H1 (cell line): ENCODE measurements around the gene DHCR7. TPM values are rescaled to one million over a fixed set of nuclear protein-coding genes. Genes with fewer than 3 reads are reported as not detected.

Experiments
- CTCF ChIA-PET: fragments of 300-600 bp; sonication (Branson Sonifier 250); formaldehyde crosslinking; loops from one replicate; lab custom pipeline; 2021; ENCODE audit not compliant: partially characterized antibody; lab: Charles Lee
- POLR2A ChIA-PET: fragments of 300-600 bp; sonication (Branson Sonifier 250); formaldehyde crosslinking; loops from one replicate; lab custom pipeline; 2021; ENCODE audit warnings: inconsistent platforms; ENCODE audit not compliant: partially characterized antibody; lab: Charles Lee
- DNase-seq, 2 experiments: peaks; one replicate each; pipeline versions ENCODE4 v3.0.0 to v3.0.0-alpha.2; 2010 to 2022; ENCODE audit warnings: low spot score in 2 of 2, low read depth in 1 of 2, mixed read lengths in 1 of 2
- FAIRE-seq: peaks from 2 replicates; lab custom pipeline; 2011; peaks lifted over from hg19 to GRCh38; lab: Jason Lieb, UNC
- H2AFZ ChIP-seq: 2 replicates; pipeline ENCODE4 v1.8.1; 2012; ENCODE audit warnings: low read length, inconsistent platforms
- H2AK5ac ChIP-seq: 2 replicates; pipeline ENCODE4 v1.6.1; 2013; ENCODE audit warnings: low read depth, low read length
- H2BK120ac ChIP-seq: replicated peaks from 2 replicates; pipeline ENCODE3; 2013; ENCODE audit warnings: low read depth, low read length, inconsistent platforms
- H2BK12ac ChIP-seq: 2 replicates; pipeline ENCODE4 v1.6.1; 2013; ENCODE audit warnings: low read depth, low read length
- H2BK15ac ChIP-seq: 2 replicates; pipeline ENCODE4 v1.6.1; 2013; ENCODE audit warnings: low read length
- H2BK20ac ChIP-seq: 2 replicates; pipeline ENCODE4 v1.6.1; 2013; ENCODE audit warnings: low read length
- H2BK5ac ChIP-seq: 2 replicates; pipeline ENCODE4 v1.6.1; 2013; ENCODE audit warnings: low read depth, low read length
- H3K14ac ChIP-seq: 2 replicates; pipeline ENCODE4 v1.6.1; 2013; ENCODE audit warnings: inconsistent platforms; ENCODE audit not compliant: insufficient read length
- H3K18ac ChIP-seq: 2 replicates; pipeline ENCODE4 v1.6.1; 2013; ENCODE audit warnings: low read length; ENCODE audit errors: extremely low read depth
- H3K23ac ChIP-seq: 2 replicates; pipeline ENCODE4 v1.6.1; 2013; ENCODE audit warnings: inconsistent platforms; ENCODE audit not compliant: insufficient read length
- H3K23me2 ChIP-seq: 2 replicates; pipeline ENCODE4 v1.6.1; 2013; ENCODE audit warnings: low read depth, low read length
- H3K27ac ChIP-seq: 2 replicates; pipeline ENCODE4 v1.6.1; 2011; ENCODE audit warnings: low read depth, low read length, inconsistent platforms
- H3K27me3 ChIP-seq, 4 experiments: replicated peaks in 1 of 4; 1 replicate in 1 of 4; 2 replicates in 3 of 4; pipeline versions ENCODE4 v1.6.1 to v1.8.1; 2011 to 2013; ENCODE audit warnings: low read length in 3 of 4, mild to moderate bottlenecking in 3 of 4, inconsistent platforms in 2 of 4, mixed read lengths in 2 of 4, moderate library complexity in 1 of 4; ENCODE audit not compliant: control insufficient read depth in 3 of 4, insufficient read depth in 3 of 4; ENCODE audit errors: extremely low read depth in 1 of 4
- H3K36me3 ChIP-seq, 4 experiments: 2 replicates each; pipeline versions ENCODE4 v1.6.1 to v1.8.1; 2011 to 2013; ENCODE audit warnings: mild to moderate bottlenecking in 4 of 4, low read length in 3 of 4, moderate library complexity in 2 of 4, control low read depth in 1 of 4, inconsistent platforms in 1 of 4; ENCODE audit not compliant: insufficient read depth in 4 of 4, control insufficient read depth in 2 of 4
- H3K4ac ChIP-seq: replicated peaks from 2 replicates; pipeline ENCODE3; 2013; ENCODE audit warnings: low read length, low read depth, mixed read lengths, inconsistent platforms; ENCODE audit not compliant: insufficient read length
- H3K4me1 ChIP-seq, 4 experiments: replicated peaks in 1 of 4; 1 replicate in 1 of 4; 2 replicates in 3 of 4; pipeline versions ENCODE4 v1.6.1 to v1.8.1; 2011 to 2013; ENCODE audit warnings: low read length in 3 of 4, inconsistent platforms in 2 of 4, mixed read lengths in 1 of 4; ENCODE audit not compliant: insufficient read depth in 4 of 4, control insufficient read depth in 3 of 4
- H3K4me2 ChIP-seq, 2 experiments: 2 replicates each; pipeline versions ENCODE4 v1.6.1 to v1.8.1; 2011 to 2013; ENCODE audit warnings: low read depth in 2 of 2, low read length in 2 of 2, control low read depth in 1 of 2, inconsistent platforms in 1 of 2, mild to moderate bottlenecking in 1 of 2; ENCODE audit not compliant: insufficient read depth in 1 of 2
- H3K4me3 ChIP-seq, 4 experiments: fragments of 200-600, 300-600 bp in 1 of 4; sonication (generic), shearing (Covaris generic), sonication (Bioruptor Twin) in 1 of 4; 2 replicates each; pipeline versions ENCODE4 v1.5.1 to v1.8.1; 2011 to 2016; ENCODE audit warnings: low read length in 4 of 4, low read depth in 3 of 4, control low read depth in 2 of 4, inconsistent platforms in 2 of 4, mild to moderate bottlenecking in 2 of 4, mixed read lengths in 1 of 4, moderate library complexity in 1 of 4; ENCODE audit not compliant: insufficient read depth in 2 of 4; ENCODE audit errors: extremely low read depth in 1 of 4
- H3K56ac ChIP-seq: replicated peaks from 2 replicates; pipeline ENCODE3; 2013; ENCODE audit warnings: low read depth, mild to moderate bottlenecking, mixed read lengths, low read length, inconsistent platforms; ENCODE audit not compliant: insufficient read length
- H3K79me1 ChIP-seq: 2 replicates; pipeline ENCODE4 v1.6.1; 2013; ENCODE audit warnings: low read depth, low read length, control low read depth
- H3K79me2 ChIP-seq, 2 experiments: 2 replicates each; pipeline versions ENCODE4 v1.6.1 to v1.8.1; 2012 to 2013; ENCODE audit warnings: low read length in 2 of 2, mild to moderate bottlenecking in 2 of 2, inconsistent platforms in 1 of 2; ENCODE audit not compliant: insufficient read depth in 2 of 2, control insufficient read depth in 1 of 2
- H3K9ac ChIP-seq, 4 experiments: replicated peaks in 1 of 4; 1 replicate in 1 of 4; 2 replicates in 3 of 4; pipeline versions ENCODE4 v1.6.1 to v1.8.1; 2011 to 2013; ENCODE audit warnings: low read depth in 3 of 4, low read length in 3 of 4, control low read depth in 2 of 4, mild to moderate bottlenecking in 2 of 4, moderate library complexity in 2 of 4, inconsistent platforms in 1 of 4; ENCODE audit errors: extremely low read depth in 1 of 4
- H3K9me3 ChIP-seq, 2 experiments: 2 replicates each; pipeline versions ENCODE4 v1.6.1 to v1.8.1; 2012 to 2013; ENCODE audit warnings: mild to moderate bottlenecking in 2 of 2, moderate library complexity in 2 of 2, control low read depth in 1 of 2, inconsistent platforms in 1 of 2, low read depth in 1 of 2, low read length in 1 of 2, mixed read lengths in 1 of 2; ENCODE audit not compliant: insufficient read depth in 2 of 2
- H4K20me1 ChIP-seq, 2 experiments: replicated peaks in 1 of 2; 2 replicates each; pipeline versions ENCODE3 to v1.8.1; 2011 to 2013; ENCODE audit warnings: inconsistent platforms in 2 of 2, low read length in 2 of 2, mild to moderate bottlenecking in 1 of 2; ENCODE audit not compliant: insufficient read depth in 2 of 2, control insufficient read depth in 1 of 2
- H4K5ac ChIP-seq: 2 replicates; pipeline ENCODE4 v1.6.1; 2013; ENCODE audit warnings: low read length, low read depth, mixed read lengths, inconsistent platforms; ENCODE audit not compliant: insufficient read length
- H4K8ac ChIP-seq: 2 replicates; pipeline ENCODE4 v1.8.0; 2013; ENCODE audit warnings: mild to moderate bottlenecking, moderate library complexity, low read length, inconsistent platforms; ENCODE audit not compliant: insufficient read depth; ENCODE audit errors: extremely low read depth
- H4K91ac ChIP-seq: replicated peaks from 2 replicates; pipeline ENCODE3; 2013; ENCODE audit warnings: low read length, mixed read lengths, inconsistent platforms; ENCODE audit not compliant: insufficient read length
- BACH1 ChIP-seq: IDR thresholded peaks from 2 replicates; pipeline ENCODE4 v1.6.1; 2012; ENCODE audit warnings: low read length, improper control_type of control experiment
- CEBPB ChIP-seq: IDR thresholded peaks from 2 replicates; pipeline ENCODE4 v1.6.1; 2012; ENCODE audit warnings: low read depth, low read length
- CHD1 ChIP-seq: IDR thresholded peaks from 2 replicates; pipeline ENCODE4 v1.6.1; 2012; ENCODE audit warnings: low read depth, low read length, improper control_type of control experiment
- EGR1 ChIP-seq: IDR thresholded peaks from 2 replicates; pipeline ENCODE4 v1.6.1; 2011; ENCODE audit warnings: low read depth, low read length, borderline replicate concordance
- POLR2A ChIP-seq, 2 experiments: IDR thresholded peaks; 1 replicate in 1 of 2; 2 replicates in 1 of 2; pipeline ENCODE4 v1.6.1; 2011; ENCODE audit warnings: low read depth in 2 of 2, low read length in 2 of 2, mild to moderate bottlenecking in 2 of 2; ENCODE audit errors: control extremely low read depth in 1 of 2
- POU5F1 ChIP-seq: IDR thresholded peaks from 2 replicates; pipeline ENCODE4 v1.6.1; 2011; ENCODE audit warnings: low read depth, mild to moderate bottlenecking, low read length, moderate library complexity
- RAD21 ChIP-seq, 2 experiments: IDR thresholded peaks in 1 of 2; conservative IDR thresholded peaks in 1 of 2; 2 replicates each; pipeline ENCODE4 v1.6.1; 2011; ENCODE audit warnings: low read depth in 2 of 2, low read length in 2 of 2, improper control_type of control experiment in 1 of 2, inconsistent platforms in 1 of 2, mild to moderate bottlenecking in 1 of 2, moderate library complexity in 1 of 2
- RXRA ChIP-seq: IDR thresholded peaks from 2 replicates; pipeline ENCODE4 v1.6.1; 2011; ENCODE audit warnings: low read depth, mild to moderate bottlenecking, low read length, moderate library complexity; ENCODE audit not compliant: insufficient read depth
- WGBS, 2 experiments: shearing (Covaris generic) in 1 of 2; methylation state at CpG; one replicate each; pipeline versions ENCODE4 v1.1.6 to v1.1.7; 2013 to 2015; ENCODE audit warnings: low lambda C conversion rate in 2 of 2, mixed read lengths in 2 of 2, inconsistent platforms in 1 of 2, low coverage in 1 of 2, missing lambda C conversion rate in 1 of 2; ENCODE audit not compliant: insufficient replicate concordance in 2 of 2, insufficient coverage in 1 of 2, insufficient read length in 1 of 2; ENCODE audit errors: extremely low coverage in 1 of 2, missing lambda C conversion rate in 1 of 2; 5-methylcytosine and 5-hydroxymethylcytosine counted together
- polyA plus RNA-seq, 7 experiments: library from polyadenylated mRNA; depleted of rRNA in 3 of 7; stranded (reverse) in 5 of 7; unstranded in 2 of 7; fragments of >200 nt in 5 of 7; fragments of 200-250 nt in 2 of 7; gene quantifications; 1 replicate in 5 of 7; 2 replicates in 1 of 7; 4 replicates in 1 of 7; pipeline versions ENCODE4 v1.2.1 to v1.2.3, GENCODE V29; 2011 to 2013; ENCODE audit warnings: missing spikeins in 2 of 7, mixed read lengths in 2 of 7
- total RNA-seq: library from RNA; stranded (reverse); fragmentation: NEBNext Ultra II Directional; extraction: Animal tissue kit (Norgen Biotek cat#: 25700); gene quantifications from 2 replicates; pipeline ENCODE4 v1.2.1, GENCODE V29; 2021

Gene DHCR7
- total and polyA plus RNA-seq, 2 of the 8 experiments (the other 6 are each of a cell fraction or from before 2014, with no cell fraction given) = 144 to 157 TPM

DNA sequence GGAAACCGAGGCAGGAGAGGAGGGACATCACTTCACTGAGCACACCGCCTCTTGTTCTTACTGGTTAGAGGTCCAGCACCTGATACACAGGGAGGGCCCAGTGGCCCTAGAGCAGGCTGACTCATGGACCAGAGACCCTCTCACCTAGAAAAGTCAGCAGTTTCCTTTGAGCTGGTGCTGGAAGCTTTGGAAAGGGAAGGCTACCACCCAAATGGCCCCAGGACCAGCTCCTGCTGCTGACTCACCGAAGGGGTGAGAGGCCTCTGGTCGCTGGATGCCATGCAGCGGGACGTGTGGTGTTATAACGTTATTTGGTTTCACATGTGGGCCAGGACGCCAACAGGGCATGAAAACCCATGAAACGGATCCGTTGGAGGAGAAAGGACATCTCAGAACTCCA, 8.6 kb upstream of the DHCR7 start:
- ChIA-PET POLR2A (no interaction called here), CTCF (interaction anchor here (0.6 kb wide), 1 partner anchor 93 kb away, joined by 3 read pairs; no protein-coding TSS in a partner anchor)
- Histone ChIP-seq H3K27ac (no peak overlapping the region), H3K23ac (no peak overlapping the region), H3K23me2 (peaks cover 7% of the 10 kb centered on the region; the same call in 1 of the 2 replicates), H3K4me3 (no peak overlapping the region), H3K36me3 (peaks cover 4 to 24% (median 9%) of the 10 kb centered on the region in 4 experiments; a peak in 5 of 8 replicates), H2BK12ac (no peak overlapping the region), H3K4ac (no peak overlapping the region), H4K5ac (no peak overlapping the region), H3K18ac (no peak overlapping the region), H3K4me1 (peaks cover 3 to 6% (median 5%) of the 10 kb centered on the region in 4 experiments; a peak in 6 of 7 replicates), H3K79me2 (peaks cover 0 to 4% of the 10 kb centered on the region in 2 experiments; a peak in 1 of 4 replicates), H3K4me2 (no peak overlapping the region), H3K9me3 (no peaks in the 10 kb centered on the region), H2AK5ac (no peak overlapping the region), H3K14ac (no peak overlapping the region), H4K91ac (no peak overlapping the region), H2BK20ac (no peak overlapping the region), H3K27me3 (no peaks in the 10 kb centered on the region), H2BK120ac (no peak overlapping the region), H2AFZ (no peak overlapping the region), H2BK5ac (no peak overlapping the region), H3K56ac (no peak overlapping the region), H3K9ac (no peak overlapping the region), H4K8ac (no peak overlapping the region), H2BK15ac (no peak overlapping the region), H4K20me1 (peaks cover 8 to 9% of the 10 kb centered on the region in 2 experiments), H3K79me1 (peaks cover 3% of the 10 kb centered on the region; the same call in 1 of the 2 replicates)
- 97% methylated on average over 10 of the region's 10 CpGs; no CpG with 5 or more reads in 1 of the 2 experiments for WGBS, 2 experiments
- no peak for DNase-seq
- no peak for FAIRE-seq
- TF ChIP-seq RAD21 (IDR thresholded peaks at IDR 0.05 in 1 of 2, conservative IDR thresholded peaks at IDR 0.05 in 1 of 2; ENCODE audit: low read depth in 2 of 2, low read length in 2 of 2) (no peak), EGR1 (no peak), CHD1 (no peak), BACH1 (no peak), RXRA (no peak), POLR2A (IDR thresholded peaks at IDR 0.05; ENCODE audit: control extremely low read depth in 1 of 2, low read depth in 2 of 2, low read length in 2 of 2) (no peak), POU5F1 (no peak), CEBPB (no peak)
